Progenitor cell of endocrine pancreas (in vitro differentiated cells): ENCODE results near the gene SPRYD4. TPM values are rescaled to one million over a fixed set of nuclear protein-coding genes. Genes with fewer than 3 reads are reported as not detected.
"Not testable (repeated sequence)": the region's sequence is repeated elsewhere in the genome, so short reads cannot be mapped to it uniquely, and the experiment has no call there.

Source experiments
- DNase-seq: peaks from one replicate; pipeline ENCODE4 v3.0.0; 2021; ENCODE audit warnings: low spot score; ENCODE audit not compliant: unreplicated experiment
- H3K27ac Mint-ChIP-seq: 2 replicates; pipeline ENCODE4 v1.8.0; 2021; ENCODE audit warnings: mild to moderate bottlenecking, moderate library complexity, mixed read lengths
- H3K27me3 Mint-ChIP-seq: 2 replicates; pipeline ENCODE4 v1.8.0; 2021; ENCODE audit warnings: mixed read lengths
- H3K36me3 Mint-ChIP-seq: 2 replicates; pipeline ENCODE4 v1.8.0; 2022; ENCODE audit warnings: mixed read lengths; ENCODE audit not compliant: insufficient read depth
- H3K4me1 Mint-ChIP-seq: 2 replicates; pipeline ENCODE4 v1.8.0; 2021; ENCODE audit warnings: low read depth, mixed read lengths
- H3K4me3 Mint-ChIP-seq: 2 replicates; pipeline ENCODE4 v1.8.0; 2021; ENCODE audit warnings: low read depth, mild to moderate bottlenecking, moderate library complexity, mixed read lengths
- H3K9me3 Mint-ChIP-seq: 2 replicates; pipeline ENCODE4 v1.8.0; 2021; ENCODE audit warnings: low read depth, mixed read lengths
- CTCF ChIP-seq: fragments of 200-600 bp; sonication (generic); IDR thresholded peaks from one replicate; pipeline ENCODE4 v1.5.0; 2021; ENCODE audit warnings: antibody characterized with exemption, mild to moderate bottlenecking; ENCODE audit not compliant: unreplicated experiment
- total RNA-seq: library from RNA; stranded (reverse); gene quantifications from 2 replicates; pipeline ENCODE4 v1.2.1, GENCODE V29; 2021

The SPRYD4 gene
- total RNA-seq, 1 donor from 2014 or later: 4.6 TPM

- Mint-ChIP-seq H3K4me3 (no peak overlapping the region), H3K9me3 (no peaks in the 10 kb centered on the region), H3K27me3 (no peaks in the 10 kb centered on the region), H3K27ac (no peak overlapping the region), H3K4me1 (no peaks in the 10 kb centered on the region), H3K36me3 (peaks cover 13% of the 10 kb centered on the region)
- no peak for TF ChIP-seq CTCF
- DNase-seq: no peak
These were observed 36.5 kb upstream of the SPRYD4 start for GRCh38 chr12:56431850-56432249.

- Mint-ChIP-seq H3K4me3 (no peak overlapping the region), H3K4me1 (peaks cover 2% of the 10 kb centered on the region), H3K9me3 (no peaks in the 10 kb centered on the region), H3K36me3 (peaks cover 7% of the 10 kb centered on the region), H3K27ac (no peak overlapping the region), H3K27me3 (no peaks in the 10 kb centered on the region)
- no peak for DNase-seq
- TF ChIP-seq CTCF: no peak
These were observed 33.5 kb upstream of the SPRYD4 start for GRCh38 chr12:56434828-56435227.

GRCh38 chr12:56437430-56438176 is 30.8 kb upstream of the SPRYD4 start:
- H3K36me3 Mint-ChIP-seq: peaks cover 7% of the 10 kb centered on the region
- peak overlapping the region; percentile 2 for H3K27ac Mint-ChIP-seq
- H3K4me3 Mint-ChIP-seq: no peak overlapping the region
- H3K27me3 Mint-ChIP-seq: no peaks in the 10 kb centered on the region
- no peak for TF ChIP-seq CTCF
- no peaks in the 10 kb centered on the region for H3K9me3 Mint-ChIP-seq
- DNase-seq: no peak
- H3K4me1 Mint-ChIP-seq: peaks cover 3% of the 10 kb centered on the region

GRCh38 chr12:56443208-56443607 is 25.2 kb upstream of the SPRYD4 start:
- Mint-ChIP-seq H3K36me3 (peaks cover 19% of the 10 kb centered on the region), H3K9me3 (peaks cover 15% of the 10 kb centered on the region), H3K4me1 (peaks cover 13% of the 10 kb centered on the region), H3K27ac (peak overlapping the region; percentile 62)
- DNase-seq, H3K4me3 Mint-ChIP-seq, H3K27me3 Mint-ChIP-seq: not testable (repeated sequence)

GRCh38 chr12:56448860-56449621 is 19.3 kb upstream of the SPRYD4 start, which contains the start of gene TIMELESS:
Gene TIMELESS, minus strand, starts transcription at chr12:56449426. Its CDS starts 15,256 bp downstream, at chr12:56434170.
- H3K27me3 Mint-ChIP-seq: peaks cover 10% of the 10 kb centered on the region
- peaks cover 16% of the 10 kb centered on the region for H3K4me1 Mint-ChIP-seq
- H3K9me3 Mint-ChIP-seq: peaks cover 6% of the 10 kb centered on the region
- peak within 1 kb of the TSS; percentile 93 for H3K4me3 Mint-ChIP-seq
- no peak for TF ChIP-seq CTCF
- H3K36me3 Mint-ChIP-seq: peaks cover 7% of the 10 kb centered on the region
- H3K27ac Mint-ChIP-seq: peak within 1 kb of the TSS; percentile 98
- peak; percentile 68 for DNase-seq
